Psoas muscle (tissue), 8 donors: ENCODE results near the gene DUOX2. TPM values are rescaled to one million over a fixed set of nuclear protein-coding genes. Genes with fewer than 3 reads are reported as not detected.

Source experiments
- ATAC-seq, 4 donors: fragments of 200-7000 bp; cut with Tn5 transposase; one replicate each; pipeline ENCODE4 v1.9.1; 2020; ENCODE audit warnings: moderate library complexity in 3 of 4, mild to moderate bottlenecking in 2 of 4
- DNase-seq, 2 donors: peaks; one replicate each; pipeline ENCODE4 v3.0.0-alpha.2; 2020
- H3K27ac ChIP-seq: fragments of 200-600 bp; one replicate; pipeline ENCODE4 v1.8.0; 2022
- H3K27me3 ChIP-seq, 3 donors: fragments of 200-600 bp in 1 of 3; one replicate each; pipeline versions ENCODE4 v1.6.1 to v1.8.0; 2013 to 2022; ENCODE audit warnings: low read length in 2 of 3, mild to moderate bottlenecking in 2 of 3, moderate library complexity in 1 of 3; ENCODE audit not compliant: insufficient read depth in 3 of 3
- H3K36me3 ChIP-seq, 2 donors: fragments of 200-600 bp in 1 of 2; one replicate each; pipeline versions ENCODE4 v1.6.1 to v1.8.0; 2013 to 2022; ENCODE audit warnings: low read depth in 1 of 2, mild to moderate bottlenecking in 1 of 2, moderate library complexity in 1 of 2; ENCODE audit not compliant: insufficient read depth in 1 of 2
- H3K4me1 ChIP-seq: fragments of 200-600 bp; one replicate; pipeline ENCODE4 v1.8.0; 2022
- H3K4me3 ChIP-seq: fragments of 200-600 bp; one replicate; pipeline ENCODE4 v1.8.0; 2022; ENCODE audit warnings: mild to moderate bottlenecking
- H3K9me3 ChIP-seq: fragments of 200-600 bp; one replicate; pipeline ENCODE4 v1.8.0; 2022
- CTCF ChIP-seq: fragments of 200-600 bp; IDR thresholded peaks from one replicate; pipeline ENCODE4 v1.8.0; 2022; ENCODE audit warnings: antibody characterized with exemption
- WGBS, 3 donors: extraction: QIAGEN DNeasy Blood & Tissue Kit; methylation state at CpG; one replicate each; pipeline versions ENCODE4 v1.1.6 to v1.1.7; 2013; 5-methylcytosine and 5-hydroxymethylcytosine counted together
- intact Hi-C, 2 donors: fragments of 100-400 bp; cut with DNase I; formaldehyde crosslinking; loops; one replicate each; pipeline versions ENCODE4 v1.11.0 to v1.14.2; 2022
- polyA plus RNA-seq, 3 donors: library from polyadenylated mRNA; stranded (reverse); fragments of 200-250 nt; gene quantifications; one replicate each; pipeline ENCODE4 v1.2.3, GENCODE V29; 2013
- total RNA-seq, 4 donors: library from RNA; stranded (reverse); fragmentation: NEBNext Ultra II Directional in 2 of 4; extraction: Animal tissue kit (Norgen Biotek cat#: 25700) in 2 of 4; gene quantifications; one replicate each; pipeline versions ENCODE4 v1.2.1 to v1.2.4, GENCODE V29; 2021 to 2023
- donor health status: healthy with polysubstance abuse.
- donor health status: DM: no; HTN: no; CAD: no; lungs with moderate emphysema.
- donor health status: Bipolar disorder and iron deficiency.
- donor health status: healthy.
- donor health status: DM: yes; HTN: yes; CAD: no.
- donor health status: DM: no; HTN: no; CAD: no.
- donor health status: DM: no; HTN: no; CAD: no.
- donor health status: DM: yes; HTN: yes; CAD: no.

DUOX2 gene
- total and polyA plus RNA-seq, 7 donors = 0.01 to 0.73 (median 0.04) TPM; not detected in 2

- peaks cover 0 to 61% (median 28%) of the 10 kb centered on the region in 3 donors for H3K27me3 ChIP-seq
- TF ChIP-seq CTCF = no peak
- no peaks in the 10 kb centered on the region for H3K9me3 ChIP-seq
- intact Hi-C loops = no loop called here
- H3K36me3 ChIP-seq = no peaks in the 10 kb centered on the region
- no peak overlapping the region for H3K27ac ChIP-seq
- H3K4me1 ChIP-seq = peaks cover 3% of the 10 kb centered on the region
- no peak for DNase-seq
- no peak overlapping the region for H3K4me3 ChIP-seq
- no peak for ATAC-seq
- WGBS, 3 donors = 67 to 77% (median 74%) methylated on average over 5 of the region's 5 CpGs
These were observed 19.6 kb upstream of the DUOX2 start for GRCh38 chr15:45133561-45133920.

GRCh38 chr15:45132844-45133560 lies 19.0 kb upstream of the DUOX2 start:
- TF ChIP-seq CTCF = no peak
- ATAC-seq (no peak), DNase-seq (no peak)
- intact Hi-C loops = no loop called here
- H3K4me1 ChIP-seq = peaks cover 3% of the 10 kb centered on the region
- 49 to 66% (median 65%) methylated on average over 2 to 3 of the region's 3 CpGs for WGBS, 3 donors
- peaks cover 0 to 66% (median 28%) of the 10 kb centered on the region in 3 donors for H3K27me3 ChIP-seq
- no peak overlapping the region for H3K27ac ChIP-seq
- H3K4me3 ChIP-seq = no peak overlapping the region
- no peaks in the 10 kb centered on the region for H3K9me3 ChIP-seq
- H3K36me3 ChIP-seq = no peaks in the 10 kb centered on the region

GRCh38 chr15:45131510-45131909 lies 17.5 kb upstream of the DUOX2 start:
- intact Hi-C loops = no loop called here
- no peak for TF ChIP-seq CTCF
- ATAC-seq = no peak
- H3K27ac ChIP-seq = no peak overlapping the region
- H3K27me3 ChIP-seq = peaks cover 0 to 70% (median 28%) of the 10 kb centered on the region in 3 donors
- DNase-seq = no peak
- 92 to 99% (median 94%) methylated on average over 3 of the region's 3 CpGs for WGBS, 3 donors
- no peaks in the 10 kb centered on the region for H3K36me3 ChIP-seq
- no peaks in the 10 kb centered on the region for H3K9me3 ChIP-seq
- H3K4me3 ChIP-seq = no peak overlapping the region
- peaks cover 3% of the 10 kb centered on the region for H3K4me1 ChIP-seq

- 80 to 88% (median 86%) methylated on average over 7 of the region's 7 CpGs for WGBS, 3 donors
- H3K4me3 ChIP-seq = peak overlapping the region; percentile 48
- H3K9me3 ChIP-seq = no peaks in the 10 kb centered on the region
- H3K27me3 ChIP-seq = peaks cover 0 to 67% (median 25%) of the 10 kb centered on the region in 3 donors
- peaks cover 3% of the 10 kb centered on the region for H3K4me1 ChIP-seq
- H3K36me3 ChIP-seq = no peaks in the 10 kb centered on the region
- no peak overlapping the region for H3K27ac ChIP-seq
- ATAC-seq = no peak
- no peak for DNase-seq
- intact Hi-C loops = no loop called here
- TF ChIP-seq CTCF = no peak
These were observed 16.5 kb upstream of the DUOX2 start for GRCh38 chr15:45130291-45131000.
